ENCODE results near the gene CD163L1. TPM values are rescaled to one million over a fixed set of nuclear protein-coding genes. Genes with fewer than 3 reads are reported as not detected.
A peak's percentile ranks its signal among the peaks of the same experiment; 100 is the strongest.

CD163L1 gene
- total and polyA plus RNA-seq, 7 donors, result 0.54 to 49.0 (median 3.6) TPM

- no peak overlapping the region for H3K27ac ChIP-seq
- H3K36me3 ChIP-seq, result no peaks in the 10 kb centered on the region
- DNase-seq, result no peak
- no peak overlapping the region for H3K4me3 ChIP-seq
- TF ChIP-seq POLR2A (IDR thresholded peaks at IDR 0.05), result no peak
- no peak for TF ChIP-seq CTCF (IDR thresholded peaks at IDR 0.05)
- TF ChIP-seq EP300 (IDR thresholded peaks at IDR 0.05), result no peak
- TF ChIP-seq POLR2AphosphoS5 (IDR thresholded peaks at IDR 0.05), result no peak
- intact Hi-C loops (cut with DNase I), result no loop called here
- H3K9me3 ChIP-seq, result no peaks in the 10 kb centered on the region
- WGBS, 2 donors, result 57 to 80% methylated on average over 3 of the region's 3 CpGs
- H3K4me1 ChIP-seq, result no peaks in the 10 kb centered on the region
- no peaks in the 10 kb centered on the region for H3K27me3 ChIP-seq
Observed at GRCh38 chr12:7375145-7375543, 68.8 kb downstream of the CD163L1 start.

GRCh38 chr12:7374423-7375144 lies 69.4 kb downstream of the CD163L1 start:
- 37 to 40% methylated on average over 17 of the region's 17 CpGs for WGBS, 2 donors
- peak; percentile 61 for DNase-seq
- no peaks in the 10 kb centered on the region for H3K27me3 ChIP-seq
- H3K4me3 ChIP-seq, result no peak overlapping the region
- H3K4me1 ChIP-seq, result no peaks in the 10 kb centered on the region
- no peaks in the 10 kb centered on the region for H3K9me3 ChIP-seq
- no peaks in the 10 kb centered on the region for H3K36me3 ChIP-seq
- intact Hi-C loops (cut with DNase I), result no loop called here
- no peak overlapping the region for H3K27ac ChIP-seq
- TF ChIP-seq POLR2AphosphoS5 (IDR thresholded peaks at IDR 0.05), result no peak
- TF ChIP-seq EP300 (IDR thresholded peaks at IDR 0.05), result no peak
- TF ChIP-seq CTCF (IDR thresholded peaks at IDR 0.05), result no peak
- no peak for TF ChIP-seq POLR2A (IDR thresholded peaks at IDR 0.05)

GRCh38 chr12:7373226-7373625 lies 70.7 kb downstream of the CD163L1 start:
- no peak for DNase-seq
- H3K4me1 ChIP-seq, result no peaks in the 10 kb centered on the region
- intact Hi-C loops (cut with DNase I), result no loop called here
- no peak overlapping the region for H3K4me3 ChIP-seq
- H3K27me3 ChIP-seq, result no peaks in the 10 kb centered on the region
- H3K27ac ChIP-seq, result no peak overlapping the region
- TF ChIP-seq CTCF (IDR thresholded peaks at IDR 0.05) (no peak), POLR2A (IDR thresholded peaks at IDR 0.05) (no peak), POLR2AphosphoS5 (IDR thresholded peaks at IDR 0.05) (no peak), EP300 (IDR thresholded peaks at IDR 0.05) (no peak)
- no peaks in the 10 kb centered on the region for H3K9me3 ChIP-seq
- WGBS, 2 donors, result 79 to 85% methylated on average over 6 of the region's 6 CpGs
- no peaks in the 10 kb centered on the region for H3K36me3 ChIP-seq

- no peak overlapping the region for H3K4me3 ChIP-seq
- WGBS, 2 donors, result 70 to 72% methylated on average over 10 of the region's 10 CpGs
- no peaks in the 10 kb centered on the region for H3K27me3 ChIP-seq
- H3K36me3 ChIP-seq, result no peaks in the 10 kb centered on the region
- no peak for DNase-seq
- intact Hi-C loops (cut with DNase I), result no loop called here
- no peaks in the 10 kb centered on the region for H3K4me1 ChIP-seq
- no peak overlapping the region for H3K27ac ChIP-seq
- H3K9me3 ChIP-seq, result no peaks in the 10 kb centered on the region
- TF ChIP-seq POLR2A (IDR thresholded peaks at IDR 0.05) (no peak), POLR2AphosphoS5 (IDR thresholded peaks at IDR 0.05) (no peak), EP300 (IDR thresholded peaks at IDR 0.05) (no peak), CTCF (IDR thresholded peaks at IDR 0.05) (no peak)
Observed at GRCh38 chr12:7369274-7369729, 74.7 kb downstream of the CD163L1 start.

- Histone ChIP-seq H3K9me3 (no peaks in the 10 kb centered on the region), H3K27ac (no peak overlapping the region)
- 79 to 90% methylated on average over 3 of the region's 3 CpGs for WGBS, 2 donors
Observed at GRCh38 chr12:7362734-7363133, 81.2 kb downstream of the CD163L1 start.

More at GRCh38 chr12:7362734-7363133, 81.2 kb downstream of the CD163L1 start:
- no peaks in the 10 kb centered on the region for H3K4me1 ChIP-seq
- H3K36me3 ChIP-seq, result no peaks in the 10 kb centered on the region
- H3K4me3 ChIP-seq, result no peak overlapping the region
- intact Hi-C loops (cut with DNase I), result no loop called here
- H3K27me3 ChIP-seq, result no peaks in the 10 kb centered on the region
- no peak for TF ChIP-seq POLR2A (IDR thresholded peaks at IDR 0.05)
- no peak for TF ChIP-seq POLR2AphosphoS5 (IDR thresholded peaks at IDR 0.05)
- no peak for TF ChIP-seq CTCF (IDR thresholded peaks at IDR 0.05)
- TF ChIP-seq EP300 (IDR thresholded peaks at IDR 0.05), result no peak
- no peak for DNase-seq
